K562 (cell line): Measurements from ENCODE around the gene CMAS. TPM values are rescaled to one million over a fixed set of nuclear protein-coding genes. Genes with fewer than 3 reads are reported as not detected.

Source experiments
- FOXJ2 ChIP-seq: fragments of 200-800 bp; sonication (Bioruptor generic); IDR thresholded peaks from 2 replicates; pipeline ENCODE4 v1.6.1; 2016; ENCODE audit warnings: missing genetic modification characterization, missing compliant biosample characterization
- HSF4 ChIP-seq: fragments of 250-450 bp; sonication (Bioruptor Pico); IDR thresholded peaks from 2 replicates; pipeline ENCODE4 v2.1.2; 2022; ENCODE audit warnings: mild to moderate bottlenecking, moderate library complexity, borderline replicate concordance
- ID3 ChIP-seq, 2 experiments: fragments of 250-450 bp in 1 of 2; fragments of 450-650 bp in 1 of 2; sonication (Bioruptor Pico) in 1 of 2; IDR thresholded peaks; 2 replicates each; pipeline versions ENCODE4 v1.6.1 to v1.8.0; 2016 to 2021; ENCODE audit warnings: mild to moderate bottlenecking in 2 of 2, moderate library complexity in 2 of 2, missing compliant biosample characterization in 1 of 2, missing genetic modification characterization in 1 of 2
- L3MBTL2 ChIP-seq: fragments of 450-650 bp; IDR thresholded peaks from 2 replicates; pipeline ENCODE4 v1.6.1; 2016; ENCODE audit warnings: mild to moderate bottlenecking, moderate library complexity
- MTA1 ChIP-seq: fragments of 450-650 bp; IDR thresholded peaks from 2 replicates; pipeline ENCODE4 v1.6.1; 2017; ENCODE audit warnings: borderline replicate concordance
- MTA2 ChIP-seq: fragments of 450-650 bp; IDR thresholded peaks from 2 replicates; pipeline ENCODE4 v1.6.1; 2016; ENCODE audit warnings: low read depth
- NCOR1 ChIP-seq: fragments of 450-650 bp; IDR thresholded peaks from 2 replicates; pipeline ENCODE4 v1.6.1; 2016; ENCODE audit warnings: mild to moderate bottlenecking, moderate library complexity
- PHB2 ChIP-seq: fragments of 450-650 bp; IDR thresholded peaks from 2 replicates; pipeline ENCODE4 v1.6.1; 2017; ENCODE audit warnings: low read depth
- RBFOX2 ChIP-seq: fragments of 200-400 bp; formaldehyde crosslinking; IDR thresholded peaks from 2 replicates; pipeline ENCODE4 v1.6.1; 2017; ENCODE audit warnings: low read depth, mild to moderate bottlenecking, low read length, moderate library complexity
- SMAD4 ChIP-seq: fragments of 250-450 bp; sonication (Bioruptor Pico); conservative IDR thresholded peaks from 2 replicates; pipeline ENCODE4 v1.8.0; 2021; ENCODE audit warnings: inconsistent platforms, mild to moderate bottlenecking, moderate library complexity
- TRIM24 ChIP-seq, 2 experiments: fragments of 450-650 bp; IDR thresholded peaks; 2 replicates each; pipeline ENCODE4 v1.6.1; 2016
- ZNF133 ChIP-seq: fragments of 250-450 bp; sonication (Bioruptor Pico); IDR thresholded peaks from 2 replicates; pipeline ENCODE4 v1.4.0; 2020; ENCODE audit warnings: mild to moderate bottlenecking
- ZNF3 ChIP-seq: fragments of 250-450 bp; sonication (Bioruptor Pico); IDR thresholded peaks from 2 replicates; pipeline ENCODE4 v1.5.0; 2021; ENCODE audit warnings: mild to moderate bottlenecking, moderate library complexity
- ZNF507 ChIP-seq: conservative IDR thresholded peaks from 2 replicates; pipeline ENCODE4 v1.6.1; 2017; ENCODE audit warnings: missing genetic modification characterization, missing compliant biosample characterization
- polyA plus RNA-seq, 8 experiments: library from polyadenylated mRNA; depleted of rRNA in 4 of 8; stranded (reverse) in 5 of 8; unstranded in 3 of 8; fragments of >200 nt; fragmentation: Nextera tagmentation in 2 of 8; fragmentation: Illumina TruSeq in 1 of 8; extraction: Ambion mirVana in 2 of 8; extraction: Trizol in 1 of 8; gene quantifications; 2 replicates each; pipeline versions ENCODE4 v1.2.1 to v1.2.3, GENCODE V29; 2011 to 2014; ENCODE audit warnings: inconsistent platforms in 1 of 8, missing spikeins in 1 of 8
- total RNA-seq, 7 experiments: library from RNA; depleted of rRNA in 6 of 7; stranded (reverse); fragments of >200 nt in 6 of 7; fragmentation: Illumina TruSeq in 2 of 7; extraction: Trizol in 2 of 7; gene quantifications; 2 replicates each; pipeline versions ENCODE4 v1.2.1 to v1.2.3, GENCODE V29; 2011 to 2021; ENCODE audit warnings: low replicate concordance in 1 of 7
- TF ChIP-seq, protein P1 (sequence below): sonication (generic); formaldehyde crosslinking; IDR thresholded peaks from 2 replicates; pipeline ENCODE4 v1.8.1; 2022; ENCODE audit warnings: missing genetic modification reagents
- TF ChIP-seq, protein P2 (sequence below): fragments of 250-450 bp; sonication (Bioruptor Pico); IDR thresholded peaks from 2 replicates; pipeline ENCODE4 v1.5.0; 2021; ENCODE audit warnings: mild to moderate bottlenecking, moderate library complexity
- TF ChIP-seq, protein P3 (sequence below): fragments of 250-450 bp; sonication (Bioruptor Pico); IDR thresholded peaks from 2 replicates; pipeline ENCODE4 v1.4.0; 2020

Gene CMAS
- total and polyA plus RNA-seq, 9 of the 15 experiments (the other 6 are each of a cell fraction or from before 2014, with no cell fraction given) = 29.7 to 108 (median 65.3) TPM

GRCh38 chr12:22048351-22049041 lies 2.5 kb downstream of the CMAS start (continued):
- TF ChIP-seq ID3 (CRISPR knock-in tag; IDR thresholded peaks at IDR 0.05) (no peak), ID3 (tag; IDR thresholded peaks at IDR 0.05) (0 out of 2 replicates have a peak, but pooled peaks have one; percentile 35), HSF4 (no peak), ZNF133 (CRISPR knock-in tag) (no peak), ZNF3 (CRISPR knock-in tag) (no peak), NCOR1 (peak; percentile 87), FOXJ2 (no peak), MTA2 (peak; percentile 58; the same call in 1 of the 2 replicates), L3MBTL2 (peak; percentile 62), MTA1 (no peak), ZNF507 (tag) (no peak), TRIM24 (IDR thresholded peaks at IDR 0.05) (peak; percentile 43 to 47; a peak in 2 of 4 replicates), PHB2 (no peak), RBFOX2 (no peak), SMAD4 (CRISPR knock-in tag) (peak; percentile 45; the same call in 1 of the 2 replicates)
- TF ChIP-seq, protein P1, sequence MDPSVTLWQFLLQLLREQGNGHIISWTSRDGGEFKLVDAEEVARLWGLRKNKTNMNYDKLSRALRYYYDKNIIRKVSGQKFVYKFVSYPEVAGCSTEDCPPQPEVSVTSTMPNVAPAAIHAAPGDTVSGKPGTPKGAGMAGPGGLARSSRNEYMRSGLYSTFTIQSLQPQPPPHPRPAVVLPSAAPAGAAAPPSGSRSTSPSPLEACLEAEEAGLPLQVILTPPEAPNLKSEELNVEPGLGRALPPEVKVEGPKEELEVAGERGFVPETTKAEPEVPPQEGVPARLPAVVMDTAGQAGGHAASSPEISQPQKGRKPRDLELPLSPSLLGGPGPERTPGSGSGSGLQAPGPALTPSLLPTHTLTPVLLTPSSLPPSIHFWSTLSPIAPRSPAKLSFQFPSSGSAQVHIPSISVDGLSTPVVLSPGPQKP = no peak
- TF ChIP-seq, protein P2, sequence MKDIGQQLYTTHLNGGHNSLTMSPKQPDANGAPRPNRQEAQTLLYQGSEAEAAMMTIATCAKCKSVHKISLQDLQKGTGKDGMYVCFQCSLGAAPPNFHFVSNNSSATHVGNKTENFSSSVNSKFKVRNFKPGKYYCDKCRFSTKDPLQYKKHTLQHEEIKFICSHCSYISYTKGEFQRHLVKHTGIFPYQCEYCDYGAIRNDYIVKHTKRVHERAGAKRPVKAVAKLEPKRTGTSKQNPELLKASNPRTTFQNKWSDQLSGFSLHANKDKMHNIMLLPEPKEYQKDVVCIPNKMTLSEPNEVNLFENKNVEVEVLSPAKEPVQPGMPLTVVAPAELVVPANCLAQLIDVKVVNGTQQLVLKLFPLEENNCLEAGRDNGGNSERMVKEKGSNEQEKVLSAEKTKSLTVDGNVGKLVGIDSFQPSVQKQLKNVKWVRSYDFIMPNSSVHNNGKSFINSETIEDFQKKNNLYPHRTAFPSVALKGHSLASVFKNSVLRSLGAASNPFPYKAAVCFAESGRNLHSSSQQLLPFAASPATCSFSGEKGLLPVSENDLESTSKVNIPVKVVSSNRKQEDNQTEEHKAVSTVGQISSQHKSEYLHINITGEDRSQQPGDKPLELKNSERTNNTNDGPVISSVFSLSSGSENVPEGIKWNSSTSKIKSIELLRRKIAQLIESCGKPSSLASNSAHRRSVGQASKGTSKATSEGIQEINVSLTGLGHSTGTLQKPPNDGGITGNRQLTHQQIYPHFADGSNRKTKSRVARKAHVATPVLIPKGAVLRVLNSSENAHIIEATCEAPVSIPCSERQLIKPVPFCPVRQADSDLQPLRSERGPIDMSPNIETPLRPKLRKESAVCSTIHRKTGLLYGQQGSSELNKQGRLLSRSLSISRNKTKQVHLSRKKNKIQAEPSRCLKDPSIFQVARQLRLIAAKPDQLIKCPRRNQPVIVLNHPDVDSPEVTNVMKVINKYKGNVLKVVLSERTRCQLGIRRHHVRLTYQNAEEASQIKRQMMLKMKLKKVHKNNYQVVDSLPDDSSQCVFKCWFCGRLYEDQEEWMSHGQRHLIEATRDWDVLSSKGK = no peak
- TF ChIP-seq, protein P3, sequence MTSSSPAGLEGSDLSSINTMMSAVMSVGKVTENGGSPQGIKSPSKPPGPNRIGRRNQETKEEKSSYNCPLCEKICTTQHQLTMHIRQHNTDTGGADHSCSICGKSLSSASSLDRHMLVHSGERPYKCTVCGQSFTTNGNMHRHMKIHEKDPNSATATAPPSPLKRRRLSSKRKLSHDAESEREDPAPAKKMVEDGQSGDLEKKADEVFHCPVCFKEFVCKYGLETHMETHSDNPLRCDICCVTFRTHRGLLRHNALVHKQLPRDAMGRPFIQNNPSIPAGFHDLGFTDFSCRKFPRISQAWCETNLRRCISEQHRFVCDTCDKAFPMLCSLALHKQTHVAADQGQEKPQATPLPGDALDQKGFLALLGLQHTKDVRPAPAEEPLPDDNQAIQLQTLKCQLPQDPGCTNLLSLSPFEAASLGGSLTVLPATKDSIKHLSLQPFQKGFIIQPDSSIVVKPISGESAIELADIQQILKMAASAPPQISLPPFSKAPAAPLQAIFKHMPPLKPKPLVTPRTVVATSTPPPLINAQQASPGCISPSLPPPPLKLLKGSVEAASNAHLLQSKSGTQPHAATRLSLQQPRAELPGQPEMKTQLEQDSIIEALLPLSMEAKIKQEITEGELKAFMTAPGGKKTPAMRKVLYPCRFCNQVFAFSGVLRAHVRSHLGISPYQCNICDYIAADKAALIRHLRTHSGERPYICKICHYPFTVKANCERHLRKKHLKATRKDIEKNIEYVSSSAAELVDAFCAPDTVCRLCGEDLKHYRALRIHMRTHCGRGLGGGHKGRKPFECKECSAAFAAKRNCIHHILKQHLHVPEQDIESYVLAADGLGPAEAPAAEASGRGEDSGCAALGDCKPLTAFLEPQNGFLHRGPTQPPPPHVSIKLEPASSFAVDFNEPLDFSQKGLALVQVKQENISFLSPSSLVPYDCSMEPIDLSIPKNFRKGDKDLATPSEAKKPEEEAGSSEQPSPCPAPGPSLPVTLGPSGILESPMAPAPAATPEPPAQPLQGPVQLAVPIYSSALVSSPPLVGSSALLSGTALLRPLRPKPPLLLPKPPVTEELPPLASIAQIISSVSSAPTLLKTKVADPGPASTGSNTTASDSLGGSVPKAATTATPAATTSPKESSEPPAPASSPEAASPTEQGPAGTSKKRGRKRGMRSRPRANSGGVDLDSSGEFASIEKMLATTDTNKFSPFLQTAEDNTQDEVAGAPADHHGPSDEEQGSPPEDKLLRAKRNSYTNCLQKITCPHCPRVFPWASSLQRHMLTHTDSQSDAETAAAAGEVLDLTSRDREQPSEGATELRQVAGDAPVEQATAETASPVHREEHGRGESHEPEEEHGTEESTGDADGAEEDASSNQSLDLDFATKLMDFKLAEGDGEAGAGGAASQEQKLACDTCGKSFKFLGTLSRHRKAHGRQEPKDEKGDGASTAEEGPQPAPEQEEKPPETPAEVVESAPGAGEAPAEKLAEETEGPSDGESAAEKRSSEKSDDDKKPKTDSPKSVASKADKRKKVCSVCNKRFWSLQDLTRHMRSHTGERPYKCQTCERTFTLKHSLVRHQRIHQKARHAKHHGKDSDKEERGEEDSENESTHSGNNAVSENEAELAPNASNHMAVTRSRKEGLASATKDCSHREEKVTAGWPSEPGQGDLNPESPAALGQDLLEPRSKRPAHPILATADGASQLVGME (CRISPR knock-in tag) = no peak
